Upper lobe of left lung (tissue), 4 donors: ENCODE results near the gene FAM89A.
"Not testable (repeated sequence)": the region's sequence is repeated elsewhere in the genome, so short reads cannot be mapped to it uniquely, and the experiment has no call there.

ENCODE experiments used
- CTCF ChIP-seq, 6 experiments: fragments of 450-650 bp in 4 of 6; fragments of 200-600 bp in 2 of 6; sonication (generic) in 2 of 6; IDR thresholded peaks; one replicate each; pipeline ENCODE4 v1.5.1; 2016 to 2019; ENCODE audit warnings: antibody characterized with exemption in 6 of 6
- EP300 ChIP-seq, 4 donors: sonication (generic); formaldehyde crosslinking; IDR thresholded peaks; one replicate each; pipeline ENCODE4 v1.5.1; 2017; ENCODE audit warnings: antibody characterized with exemption in 4 of 4, control low read depth in 2 of 4
- POLR2A ChIP-seq, 4 donors: fragments of 450-650 bp; IDR thresholded peaks; one replicate each; pipeline ENCODE4 v1.5.1; 2016 to 2017; ENCODE audit warnings: antibody characterized with exemption in 4 of 4, mild to moderate bottlenecking in 2 of 4

GRCh38 chr1:231029247-231029646 is 10.8 kb downstream of the FAM89A start:
- not testable (repeated sequence) for TF ChIP-seq CTCF, EP300, POLR2A (IDR thresholded peaks at IDR 0.05)
